GM21423 (cell line): ENCODE measurements around the gene DDI2.
A peak's percentile ranks its signal among the peaks of the same experiment; 100 is the strongest.
"Not testable (repeated sequence)": the region's sequence is repeated elsewhere in the genome, so short reads cannot be mapped to it uniquely, and the experiment has no call there.

Experiments
- ATAC-seq: cut with Tn5 transposase; IDR thresholded peaks from one replicate; pipeline ENCODE4 v1.9.1; 2021; ENCODE audit warnings: mild to moderate bottlenecking, moderate library complexity; ENCODE audit not compliant: unreplicated experiment

Gene DDI2

DNA sequence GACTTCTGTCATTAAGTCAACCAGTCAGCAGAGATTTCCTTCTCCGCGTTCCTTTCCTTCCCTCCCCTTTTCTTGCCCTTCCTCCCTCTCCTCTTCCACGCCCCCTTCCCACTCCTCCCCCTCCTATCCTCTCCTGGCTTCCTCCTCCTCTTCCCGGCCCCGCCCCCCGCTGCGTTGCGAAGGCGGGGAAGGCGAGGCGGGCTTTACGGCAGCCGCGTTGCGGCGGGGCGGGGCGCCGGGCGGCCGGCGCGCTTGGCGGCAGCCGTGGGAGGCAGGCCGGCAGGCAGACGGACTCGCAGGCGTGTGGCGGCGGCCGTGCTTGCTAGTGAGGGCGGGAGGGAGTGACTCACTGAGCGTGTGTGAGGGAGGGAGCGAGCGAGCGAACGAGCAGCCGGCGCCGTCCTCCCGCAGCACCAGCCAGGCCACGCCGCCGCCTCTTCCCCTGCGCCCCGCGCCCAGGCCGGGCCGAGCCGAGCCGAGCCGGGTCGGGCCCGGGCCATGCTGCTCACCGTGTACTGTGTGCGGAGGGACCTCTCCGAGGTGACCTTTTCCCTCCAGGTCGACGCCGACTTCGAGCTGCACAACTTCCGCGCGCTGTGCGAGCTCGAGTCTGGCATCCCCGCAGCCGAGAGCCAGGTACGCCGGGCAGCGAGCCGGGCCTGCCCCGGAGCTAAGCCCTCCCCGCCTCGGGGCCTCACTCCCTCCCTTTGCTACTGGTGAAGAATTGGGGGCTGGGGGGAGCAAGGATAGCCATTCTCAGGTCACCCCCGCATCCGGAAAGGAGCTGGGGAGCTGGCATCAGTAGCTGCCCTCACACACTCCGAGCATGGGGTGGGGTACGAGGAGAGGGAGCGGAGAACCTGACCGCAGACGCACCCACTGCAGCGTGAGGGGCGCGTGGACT is at the start of gene DDI2:
Gene DDI2, plus strand, starts transcription at position 286 of the 904 bp plus-strand sequence. Its CDS starts 213 bp downstream, at position 499.
- ATAC-seq = peak; percentile 73

DNA sequence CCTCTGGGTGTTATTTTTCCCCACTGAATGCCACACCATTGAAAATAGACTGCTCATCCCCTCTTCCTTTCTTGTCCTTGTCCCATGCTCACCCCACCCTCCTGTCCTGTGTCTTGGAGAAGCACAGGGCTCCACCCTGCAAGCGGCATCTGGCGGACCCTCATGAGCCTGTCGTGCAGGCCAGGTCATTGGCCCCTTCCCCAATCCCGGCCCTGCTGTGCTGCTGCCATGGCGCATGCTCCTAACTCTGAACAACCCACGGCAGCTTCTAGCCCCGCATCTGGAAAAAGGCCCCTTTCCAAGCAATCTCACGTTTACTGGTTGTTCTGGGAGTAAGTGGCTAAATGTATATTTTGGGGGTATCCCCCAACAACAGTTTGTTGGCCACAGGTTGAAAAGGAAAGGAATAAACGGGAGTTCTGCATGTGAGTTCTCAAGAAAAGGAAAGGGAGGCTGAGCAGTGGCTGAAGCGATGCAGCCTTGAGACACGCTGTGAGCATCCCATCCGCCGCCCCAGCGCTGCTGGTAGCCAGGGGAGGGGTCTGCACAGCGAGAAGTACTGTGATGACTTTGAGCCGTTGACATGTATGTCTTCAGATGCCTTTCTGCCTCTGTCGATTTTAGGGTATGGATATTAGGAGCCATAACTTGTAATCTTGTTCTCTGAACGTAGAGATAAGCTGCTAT is 48.7 kb upstream of the DDI2 start:
- no peak for ATAC-seq

DNA sequence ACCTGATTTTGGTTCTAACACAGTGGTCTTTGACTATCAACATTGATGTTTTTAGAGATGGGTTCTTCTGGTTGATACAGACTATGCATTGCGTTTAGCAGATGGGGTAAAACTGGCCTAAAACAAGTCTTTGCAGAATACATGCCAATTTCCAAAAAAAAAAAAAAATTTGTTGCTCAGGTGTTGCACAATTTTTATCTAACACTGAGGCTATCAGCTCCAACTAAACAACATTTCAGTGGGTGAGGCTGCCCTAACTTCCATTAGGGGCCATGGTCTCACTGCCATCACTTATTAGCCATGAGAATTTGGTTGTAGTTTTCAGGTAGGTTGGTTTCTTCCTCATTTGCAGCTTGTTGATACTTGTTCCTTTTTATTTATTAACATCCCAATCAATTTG is 46.4 kb upstream of the DDI2 start:
- no peak for ATAC-seq

DNA sequence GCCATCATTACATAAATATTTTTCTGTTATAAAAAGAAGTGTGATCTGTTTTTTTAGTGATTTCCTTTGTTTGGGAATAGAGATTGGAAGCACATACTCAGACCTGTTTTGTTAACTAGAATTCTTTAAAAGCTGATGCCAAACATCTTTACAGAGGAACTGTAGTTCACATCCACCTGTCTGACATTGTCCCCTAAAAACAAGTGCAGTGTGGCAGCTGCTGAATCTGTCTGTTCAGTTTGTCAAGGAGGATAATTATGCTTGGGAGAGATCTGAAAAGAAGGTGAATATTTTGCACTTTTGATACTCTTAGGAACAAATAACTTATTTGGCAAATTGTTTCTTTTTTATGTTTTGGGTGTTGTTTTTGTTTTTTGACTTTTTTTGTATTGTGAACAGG is 46.0 kb upstream of the DDI2 start:
- no peak for ATAC-seq

DNA sequence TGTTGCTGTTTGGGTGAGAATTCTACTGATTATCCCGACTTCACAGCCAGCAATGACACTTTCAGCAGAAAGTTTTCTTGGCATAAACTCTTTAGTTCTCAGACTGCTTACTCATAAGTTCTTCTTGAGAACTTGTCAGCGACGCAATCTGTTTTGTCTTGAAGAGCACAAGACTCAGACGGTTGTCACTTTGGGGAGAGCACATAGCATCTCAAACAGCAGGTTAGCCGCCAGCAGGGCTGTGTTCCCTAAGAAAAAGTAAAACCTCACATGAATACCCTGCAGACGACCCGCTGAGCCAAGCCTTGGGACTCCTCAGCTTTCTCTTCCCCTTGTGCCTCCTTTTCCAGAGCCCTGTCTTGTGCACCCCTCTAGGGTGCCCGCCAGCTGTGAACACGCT is 43.8 kb upstream of the DDI2 start:
- no peak for ATAC-seq

DNA sequence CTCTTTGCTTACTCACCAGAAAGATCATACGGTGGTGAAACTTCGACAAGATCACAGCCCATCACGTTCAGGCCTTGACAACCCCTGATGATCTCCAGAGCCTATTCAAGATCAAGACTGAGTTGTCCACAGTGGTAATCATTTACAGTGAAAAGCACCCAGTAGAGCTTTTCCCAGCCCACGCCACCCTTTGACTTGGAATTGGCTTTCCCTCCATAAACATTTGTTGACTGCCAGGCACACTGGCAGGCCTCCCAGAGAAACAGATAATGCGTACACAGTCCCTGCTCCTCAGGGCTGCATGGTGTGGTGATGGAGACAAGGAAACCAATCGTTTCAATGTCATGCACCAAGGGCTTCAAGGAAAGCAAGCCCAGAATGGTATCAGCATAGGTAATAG is 42.5 kb upstream of the DDI2 start:
- no peak for ATAC-seq

DNA sequence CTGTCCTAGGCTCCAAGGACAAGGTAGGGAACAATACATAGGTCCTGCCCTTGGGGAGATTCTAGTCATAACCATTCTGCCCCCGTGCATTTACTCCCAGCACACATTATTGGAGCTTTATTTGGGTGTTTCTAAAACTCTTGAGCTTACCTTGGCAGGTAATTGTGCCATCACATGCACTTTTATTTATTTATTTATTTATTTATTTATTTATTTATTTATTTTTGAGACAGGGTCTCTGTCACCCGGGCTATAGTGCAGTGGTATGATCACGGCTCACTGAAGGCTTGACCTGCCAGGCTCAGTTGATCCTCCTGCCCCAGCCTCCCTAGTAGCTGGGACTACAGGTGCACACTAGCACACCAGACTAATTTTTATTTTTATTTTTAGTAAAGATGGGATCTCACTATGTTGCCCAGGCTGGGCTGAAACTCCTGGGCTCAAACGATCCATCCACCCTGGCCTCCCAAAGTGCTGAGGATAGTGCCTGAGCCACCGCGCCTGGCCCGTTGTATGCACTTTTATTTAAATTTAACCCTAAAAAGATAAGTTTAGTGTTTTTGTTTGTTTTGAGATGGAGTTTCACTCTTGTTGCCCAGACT is 41.6 kb upstream of the DDI2 start:
- no peak for ATAC-seq

DNA sequence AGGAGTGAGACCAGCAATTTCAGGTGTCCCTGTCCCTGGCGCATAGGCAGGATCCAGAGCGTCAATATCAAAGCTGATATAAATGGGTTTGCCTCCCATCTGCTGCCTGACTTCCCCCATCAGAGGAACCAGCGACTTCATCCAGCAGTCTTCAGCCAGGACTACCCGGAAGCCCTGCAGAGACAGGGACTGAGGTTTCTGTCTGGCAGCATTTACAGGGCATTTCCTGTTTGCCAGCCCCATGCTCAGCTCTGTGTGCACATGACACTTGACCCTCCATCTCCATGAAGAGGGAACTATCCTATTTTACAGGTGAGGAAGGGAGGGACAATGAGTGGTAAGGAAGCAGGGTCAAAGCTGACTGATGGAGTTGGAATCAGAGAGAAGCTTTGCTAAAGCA is 39.6 kb upstream of the DDI2 start:
- no peak for ATAC-seq

DNA sequence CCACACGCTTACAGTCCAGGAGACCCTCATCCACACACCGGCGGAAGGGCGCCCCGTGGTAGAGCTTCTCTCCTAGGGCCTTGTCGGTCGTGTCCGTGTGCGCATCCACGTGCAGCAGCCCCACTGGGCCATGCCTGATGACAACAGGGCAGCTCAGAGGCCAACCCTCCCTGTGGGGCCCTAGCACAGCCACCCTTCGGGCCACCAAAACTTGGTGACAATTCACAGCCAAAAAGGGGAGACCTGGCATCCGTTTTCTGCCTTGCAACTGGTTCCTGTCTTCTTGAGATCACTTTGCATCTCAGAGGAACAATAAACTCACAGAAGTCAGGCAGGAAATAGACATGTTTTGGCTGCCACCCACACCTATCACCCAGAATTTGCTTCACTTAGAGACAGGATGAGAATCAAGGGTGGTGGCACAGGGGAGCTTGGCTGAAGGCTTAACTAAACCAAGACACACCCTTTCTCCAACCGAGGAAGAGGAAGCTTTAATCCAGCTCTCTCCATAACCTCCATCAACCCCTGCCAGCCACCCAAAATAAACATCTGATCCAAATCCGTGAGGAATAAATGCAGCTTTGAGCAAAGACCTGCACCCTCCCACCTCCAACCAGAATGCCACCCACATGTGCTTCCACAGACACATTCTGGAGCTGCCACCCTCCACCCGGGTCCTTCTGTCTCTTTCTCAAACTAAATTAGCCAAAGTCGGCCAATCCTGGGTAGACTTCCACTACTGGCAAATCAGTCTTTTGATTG is 38.2 kb upstream of the DDI2 start:
- ATAC-seq = peak; percentile 36

DNA sequence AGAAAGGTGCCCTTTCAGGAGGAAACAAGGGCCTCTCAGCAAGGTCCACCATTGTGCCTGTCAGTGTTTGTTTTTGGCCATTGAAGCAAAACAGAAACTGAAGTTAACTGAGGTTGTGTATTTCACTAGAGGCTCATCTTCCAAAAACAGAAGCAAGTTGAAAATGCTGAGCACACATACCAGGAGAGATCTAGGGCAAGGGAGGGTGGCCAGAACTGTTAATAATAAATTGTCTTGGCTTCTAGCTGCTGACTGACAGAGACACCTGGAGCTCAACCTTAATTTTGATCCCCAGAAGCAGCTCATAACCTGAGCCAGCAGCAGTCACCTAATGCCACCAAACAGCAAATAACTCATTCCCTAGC is 37.6 kb upstream of the DDI2 start:
- peak; percentile 48 for ATAC-seq

DNA sequence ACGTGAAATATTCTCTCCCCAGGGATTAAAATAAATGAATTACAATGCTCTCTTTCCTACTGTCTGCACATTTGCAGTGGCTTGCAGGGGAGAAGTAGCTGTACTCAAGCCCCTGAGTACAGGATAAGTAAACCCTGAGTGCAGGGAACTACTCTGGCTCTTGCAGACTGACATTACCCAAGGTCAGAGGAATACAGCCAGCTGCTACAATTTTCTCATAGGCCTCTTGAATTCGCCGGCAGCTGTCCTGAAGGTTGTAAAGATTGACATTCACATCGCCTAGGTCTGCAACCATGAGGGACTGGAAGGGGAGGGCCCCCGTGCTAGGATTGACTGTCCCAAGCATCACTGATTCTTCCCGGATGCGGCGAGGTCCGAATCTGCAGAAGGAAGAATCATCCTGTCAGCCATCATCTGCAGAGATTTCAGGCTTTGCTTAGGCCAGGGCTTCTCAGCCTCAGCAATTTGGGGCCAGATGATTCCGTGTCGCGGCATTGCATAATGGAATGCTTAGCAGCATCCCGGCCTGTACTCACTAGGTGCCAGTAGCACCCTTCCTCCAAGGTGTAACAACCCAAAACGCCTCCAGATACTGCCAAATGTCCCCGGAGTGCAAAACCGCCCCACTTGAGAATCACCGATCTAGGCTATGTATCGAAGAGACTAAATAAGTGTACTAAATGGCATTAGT is 34.1 kb upstream of the DDI2 start:
- ATAC-seq = no peak

DNA sequence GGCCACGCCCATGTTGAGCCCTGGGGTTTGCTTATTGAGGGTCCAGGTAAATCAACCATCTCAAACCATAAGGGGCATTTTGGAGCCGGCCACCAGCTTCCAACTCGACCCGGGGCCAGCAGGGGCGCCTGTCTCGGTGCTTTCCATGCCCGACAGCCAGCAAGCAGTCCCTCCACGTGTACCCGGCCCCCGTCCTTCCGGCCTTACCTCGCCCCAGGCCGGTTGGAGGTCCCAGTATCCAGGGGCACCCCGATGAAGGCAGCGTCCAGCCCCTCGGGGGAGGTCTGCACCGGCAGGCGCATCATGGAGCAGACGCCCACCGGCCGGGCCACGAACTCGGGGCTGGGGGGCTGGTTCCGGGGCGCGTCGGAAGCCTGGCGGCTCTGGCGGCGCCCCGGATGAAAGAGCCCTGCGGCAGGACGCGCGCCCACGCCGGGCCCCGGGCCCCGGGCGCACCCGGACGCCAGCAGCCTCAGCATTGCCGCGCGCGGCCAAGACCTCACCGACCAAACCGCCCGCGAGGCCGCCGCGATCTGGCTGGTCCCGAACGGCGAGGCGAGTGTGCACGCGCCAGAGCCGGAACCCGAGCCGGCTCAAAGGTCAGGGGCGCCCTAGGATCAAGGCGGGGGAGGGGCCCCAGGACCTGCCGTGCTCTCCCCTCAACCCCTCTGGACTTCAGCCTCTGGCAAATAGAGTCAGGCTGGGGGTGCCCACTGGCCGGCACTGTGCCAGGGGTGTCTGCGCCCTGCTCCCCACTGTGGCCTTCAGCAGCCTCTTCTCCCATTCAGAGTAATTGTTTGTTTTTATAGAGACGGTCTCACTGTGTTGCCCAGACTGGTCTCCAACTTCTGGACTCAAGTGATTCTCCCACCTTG is 32.5 kb upstream of the DDI2 start, which contains the start of gene AGMAT:
Gene AGMAT, minus strand, starts transcription at position 563 of the 875 bp plus-strand sequence. Its CDS starts 84 bp downstream, at position 479.
- ATAC-seq = peak; percentile 58

DNA sequence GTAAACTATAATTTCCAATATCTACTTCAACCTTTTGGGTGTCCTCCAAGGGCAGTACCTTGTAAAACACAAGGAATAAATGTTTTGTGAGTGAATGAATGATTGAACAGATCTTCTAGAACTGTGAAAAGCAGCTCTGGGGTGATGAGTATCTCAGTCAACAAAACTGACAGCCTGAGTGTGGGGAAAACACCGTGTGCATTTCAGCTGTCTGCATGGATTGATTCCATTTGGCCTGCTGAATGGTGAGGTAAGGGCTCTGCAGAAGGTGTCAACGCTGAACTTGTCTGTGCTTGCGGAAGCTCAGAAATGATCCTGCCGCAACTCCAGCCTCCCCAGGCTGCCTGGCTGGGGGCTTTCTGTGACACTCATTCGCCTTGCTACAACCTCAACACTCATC is 25.0 kb upstream of the DDI2 start:
- no peak for ATAC-seq

DNA sequence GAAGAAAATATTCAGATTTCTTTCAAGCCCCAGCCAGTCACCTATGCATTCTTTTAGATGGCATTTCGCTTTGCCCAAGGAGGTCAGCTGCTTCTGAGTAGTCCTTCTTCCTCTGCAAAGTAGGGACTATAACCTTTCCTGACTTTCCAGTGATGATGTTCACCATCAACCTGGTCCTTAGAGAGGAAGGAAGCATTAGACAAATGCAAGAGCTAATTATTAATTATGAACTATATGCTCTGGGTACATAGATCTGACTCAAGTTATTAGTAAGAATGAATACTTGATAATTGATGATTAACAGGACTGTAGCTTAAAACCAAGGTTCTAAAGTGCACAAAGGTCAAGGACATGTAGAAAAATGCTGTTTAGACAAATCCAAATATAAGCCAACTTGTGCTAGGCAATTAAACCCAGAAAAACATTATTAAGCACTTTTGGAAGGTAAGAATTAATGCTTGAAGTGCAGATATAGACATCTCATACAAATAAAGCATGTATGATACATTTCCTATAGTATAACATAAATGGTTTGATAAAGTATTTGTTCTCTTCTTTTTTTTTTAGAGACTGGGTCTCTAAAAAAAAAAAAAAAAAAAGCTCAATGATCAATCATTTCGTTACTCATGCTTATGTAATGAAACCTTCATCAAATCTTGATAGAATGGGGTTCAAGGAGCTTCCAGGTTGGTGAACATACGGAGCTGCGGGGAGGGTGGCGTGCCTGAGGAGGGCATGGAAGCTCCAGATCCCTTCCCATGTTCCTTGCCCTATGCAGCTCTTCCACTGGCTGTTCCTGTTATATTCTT is 21.2 kb upstream of the DDI2 start:
- no peak for ATAC-seq

DNA sequence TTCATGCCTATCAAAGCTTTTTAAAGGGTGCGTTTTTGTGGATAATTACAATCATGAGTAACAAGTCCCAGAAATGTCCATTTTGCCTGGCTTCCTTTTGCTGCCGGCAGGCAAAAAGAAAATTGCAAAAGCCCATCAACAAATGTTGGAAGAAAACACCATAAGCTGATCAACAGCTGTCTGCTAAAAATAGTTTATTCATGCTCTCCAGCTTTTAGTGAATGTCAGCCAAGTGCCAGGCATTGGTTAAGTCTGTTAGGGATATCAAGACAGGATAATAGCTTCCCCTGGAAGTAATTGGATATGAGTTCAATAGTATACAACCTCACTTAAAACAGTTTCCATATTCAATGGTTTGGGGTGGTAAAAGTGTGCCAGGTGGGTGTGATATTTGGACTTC is 18.8 kb upstream of the DDI2 start:
- no peak for ATAC-seq

DNA sequence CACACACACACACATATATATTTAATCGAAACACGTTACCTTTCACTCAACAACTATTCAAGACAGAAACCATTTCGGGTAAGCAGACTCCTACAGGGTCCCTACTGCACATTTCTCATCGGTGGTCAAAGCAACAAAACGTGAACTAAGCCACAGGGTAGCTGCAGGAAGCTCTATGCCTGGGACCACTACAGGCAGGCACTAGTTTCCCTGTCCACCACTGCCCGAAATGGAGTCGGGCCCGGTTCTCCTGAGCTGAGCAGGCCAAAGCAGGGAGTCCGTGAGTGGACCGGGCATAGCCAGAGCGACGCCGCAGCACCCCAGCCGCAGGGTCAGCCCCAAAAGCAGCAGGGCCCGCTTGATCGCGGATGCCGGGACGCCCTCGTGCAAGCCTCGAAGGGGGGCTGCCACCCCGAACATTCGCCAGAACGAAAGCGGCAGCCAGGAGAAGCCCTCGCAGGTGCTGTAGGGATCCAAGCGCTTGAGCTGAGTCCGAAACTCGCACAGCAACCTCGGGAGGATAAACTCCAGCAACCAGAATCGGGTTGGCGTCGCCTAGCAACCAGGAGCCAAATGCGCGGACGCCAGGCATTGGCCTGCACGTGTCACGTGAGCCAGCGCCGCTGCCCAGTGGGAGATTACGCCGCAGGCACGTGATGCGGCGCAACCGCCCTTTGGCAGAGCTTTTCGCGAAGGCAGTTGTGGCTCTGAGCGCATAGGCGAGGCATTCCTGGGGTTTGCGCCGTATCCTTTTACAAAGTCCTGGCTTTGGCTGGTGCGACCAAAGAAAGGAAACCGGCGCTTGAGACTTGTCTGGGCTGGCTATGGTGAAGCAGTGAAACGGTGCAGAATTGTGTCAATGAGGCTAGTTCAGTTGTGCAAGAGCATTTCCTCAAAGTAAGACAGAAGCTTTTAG is 13.9 kb upstream of the DDI2 start:
- ATAC-seq = peak; percentile 93

DNA sequence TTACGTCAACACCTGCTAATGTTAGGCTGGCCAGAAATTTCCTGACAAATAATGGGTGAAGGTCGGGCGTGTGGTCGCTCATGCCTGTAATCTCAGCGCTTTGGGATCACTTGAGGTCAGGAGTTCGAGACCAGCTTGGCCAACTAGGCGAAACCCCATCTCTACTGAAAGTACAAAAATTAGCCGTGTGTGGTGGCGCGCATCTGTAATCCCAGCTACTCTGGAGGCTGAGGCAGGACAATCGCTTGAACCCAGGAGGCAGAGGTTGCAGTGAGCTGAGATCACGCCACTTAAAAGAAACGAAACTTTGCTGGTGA is 13.3 kb upstream of the DDI2 start:
- not testable (repeated sequence) for ATAC-seq

DNA sequence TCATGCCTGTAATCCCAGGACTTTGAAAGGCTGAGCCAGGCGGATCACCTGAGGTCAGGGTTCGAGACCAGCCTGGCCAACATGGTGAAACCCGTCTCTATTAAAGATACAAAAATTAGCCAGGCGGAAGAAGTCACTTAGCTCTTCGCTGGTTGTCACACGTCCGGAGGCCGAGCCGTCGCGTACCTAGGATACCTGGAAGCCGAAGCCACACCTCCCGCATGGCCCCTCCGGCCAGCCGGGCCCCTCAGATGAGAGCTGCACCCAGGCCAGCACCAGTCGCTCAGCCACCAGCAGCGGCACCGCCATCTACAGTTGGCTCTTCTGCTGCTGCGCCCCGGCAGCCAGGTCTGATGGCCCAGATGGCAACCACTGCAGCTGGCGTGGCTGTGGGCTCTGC is 12.9 kb upstream of the DDI2 start:
- ATAC-seq = not testable (repeated sequence)
